Stimulated activated naive B cell treated with anti-CD40 and anti-IgM and Interleukin-4, amounts not matched to agents 10 μg/mL and 1 μg/mL and 100 μg/mL, for 72 hours (primary cell): ENCODE results near the gene SLC12A7.
"Not testable (repeated sequence)": the region's sequence is repeated elsewhere in the genome, so short reads cannot be mapped to it uniquely, and the experiment has no call there.

Experiments
- ATAC-seq, 2 donors: fragments of 150-1000 bp; cut with Tn5 transposase; replicated peaks; 2 replicates each; pipeline ENCODE4 v1.10.0; 2021; ENCODE audit warnings: moderate library complexity in 1 of 2
- DNase-seq: peaks from one replicate; pipeline ENCODE4 v3.0.0; 2021
- H3K27ac Mint-ChIP-seq: one replicate; pipeline ENCODE4 v1.8.0; 2022; ENCODE audit warnings: mild to moderate bottlenecking, mixed read lengths
- H3K27me3 Mint-ChIP-seq, 2 donors: one replicate each; pipeline ENCODE4 v1.8.0; 2022; ENCODE audit warnings: mixed read lengths in 2 of 2
- H3K36me3 Mint-ChIP-seq, 2 donors: one replicate each; pipeline ENCODE4 v1.8.0; 2022; ENCODE audit warnings: mixed read lengths in 2 of 2, mild to moderate bottlenecking in 1 of 2
- H3K4me1 Mint-ChIP-seq, 2 donors: one replicate each; pipeline ENCODE4 v1.8.0; 2022; ENCODE audit warnings: mixed read lengths in 2 of 2, mild to moderate bottlenecking in 1 of 2
- H3K4me3 Mint-ChIP-seq, 2 donors: one replicate each; pipeline ENCODE4 v1.8.0; 2022; ENCODE audit warnings: mild to moderate bottlenecking in 2 of 2, mixed read lengths in 2 of 2, moderate library complexity in 1 of 2
- H3K9me3 Mint-ChIP-seq, 2 donors: one replicate each; pipeline ENCODE4 v1.8.0; 2022; ENCODE audit warnings: mixed read lengths in 2 of 2, mild to moderate bottlenecking in 1 of 2

SLC12A7 gene

DNA sequence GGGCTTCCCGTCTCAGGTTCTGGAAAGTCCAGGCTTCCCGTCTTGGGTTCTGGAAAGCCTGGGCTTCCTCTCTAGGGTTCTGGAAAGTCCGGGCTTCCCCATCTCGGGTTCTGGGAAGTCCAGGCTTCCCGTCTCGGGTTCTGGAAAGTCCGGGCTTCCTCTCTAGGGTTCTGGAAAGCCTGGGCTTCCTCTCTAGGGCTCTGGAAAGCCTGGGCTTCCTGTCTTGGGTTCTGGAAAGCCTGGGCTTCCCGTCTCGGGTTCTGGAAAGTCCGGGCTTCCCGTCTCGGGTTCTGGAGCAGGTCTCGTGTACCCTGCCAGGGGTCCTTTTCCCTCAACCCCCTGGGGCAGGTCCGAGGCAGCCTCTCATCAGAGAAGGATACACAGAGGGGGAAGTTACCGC, 28.8 kb downstream of the SLC12A7 start:
- peaks cover 32 to 44% of the 10 kb centered on the region in 2 donors for H3K36me3 Mint-ChIP-seq
- not testable (repeated sequence) for H3K4me1 Mint-ChIP-seq, ATAC-seq, H3K27ac Mint-ChIP-seq, H3K27me3 Mint-ChIP-seq, DNase-seq, H3K4me3 Mint-ChIP-seq, H3K9me3 Mint-ChIP-seq

DNA sequence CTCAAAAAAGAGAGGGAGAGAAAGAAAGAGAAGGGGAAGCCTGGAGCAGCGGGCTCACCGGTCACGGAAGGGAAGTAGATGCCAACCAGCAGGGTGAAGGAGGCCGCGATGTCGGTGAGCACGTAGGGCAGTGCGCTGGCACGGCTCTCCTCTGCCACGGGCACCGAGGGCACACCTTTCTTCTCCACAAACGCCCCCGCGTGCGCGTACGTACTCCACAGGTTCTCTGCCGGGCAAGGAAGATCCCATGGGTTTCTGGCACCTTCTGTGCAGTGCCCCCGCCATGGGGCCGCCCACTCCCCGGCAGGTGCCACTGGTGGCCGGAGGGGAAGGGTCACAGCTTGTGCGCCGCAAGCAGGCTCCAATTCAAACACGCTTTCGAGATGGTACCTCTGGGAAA, 30.3 kb downstream of the SLC12A7 start:
- Mint-ChIP-seq H3K27ac (peak overlapping the region; percentile 52), H3K36me3 (peaks cover 33 to 42% of the 10 kb centered on the region in 2 donors), H3K4me3 (no peak overlapping the region), H3K9me3 (peaks cover 0 to 2% of the 10 kb centered on the region in 2 donors), H3K4me1 (peaks cover 0 to 1% of the 10 kb centered on the region in 2 donors), H3K27me3 (no peaks in the 10 kb centered on the region)
- DNase-seq (no peak), ATAC-seq (no peak)

DNA sequence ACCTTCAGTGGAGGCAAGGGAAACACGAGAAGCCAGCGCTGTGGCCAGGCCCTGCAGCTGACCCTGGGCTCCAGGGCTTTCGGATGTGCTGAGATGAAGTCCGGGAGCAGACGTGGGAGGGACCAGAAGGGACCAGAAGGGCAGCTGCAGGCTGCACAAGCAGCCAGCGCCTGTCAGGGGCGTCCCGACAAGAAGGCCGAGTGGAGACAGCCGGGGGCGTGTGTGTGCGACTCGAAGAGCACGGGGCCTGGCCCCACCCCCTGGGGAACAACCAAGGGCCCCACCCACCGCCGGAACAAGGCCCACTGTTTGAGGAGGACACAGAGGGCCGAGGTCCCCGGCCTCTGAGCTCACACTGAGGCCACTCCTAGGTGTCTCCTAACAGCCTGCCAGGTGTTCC, 31.4 kb downstream of the SLC12A7 start:
- Mint-ChIP-seq H3K9me3 (peaks cover 0 to 2% of the 10 kb centered on the region in 2 donors), H3K27me3 (no peaks in the 10 kb centered on the region), H3K4me3 (no peak overlapping the region), H3K27ac (peak overlapping the region; percentile 65), H3K4me1 (peaks cover 0 to 1% of the 10 kb centered on the region in 2 donors), H3K36me3 (peaks cover 34 to 43% of the 10 kb centered on the region in 2 donors)
- DNase-seq (no peak), ATAC-seq (no peak)

DNA sequence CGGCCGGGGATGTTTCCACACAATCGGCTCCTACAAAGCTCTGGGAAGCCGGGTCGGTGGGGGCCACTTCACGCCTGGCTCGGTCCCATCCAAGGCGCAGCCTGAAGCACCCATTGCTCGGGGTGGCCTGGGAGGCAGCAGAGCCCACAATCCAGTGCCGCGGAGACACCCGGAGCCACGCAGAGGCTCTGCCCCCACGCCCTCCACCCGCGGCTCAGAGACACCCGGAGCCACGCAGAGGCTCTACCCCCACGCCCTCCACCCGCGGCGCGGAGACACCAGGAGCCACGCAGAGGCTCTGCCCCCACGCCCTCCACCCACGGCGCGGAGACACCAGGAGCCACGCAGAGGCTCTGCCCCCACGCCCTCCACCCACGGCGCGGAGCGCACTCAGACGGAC, 31.9 kb downstream of the SLC12A7 start:
- H3K4me1 Mint-ChIP-seq, result peaks cover 0 to 1% of the 10 kb centered on the region in 2 donors
- H3K9me3 Mint-ChIP-seq, result peaks cover 0 to 2% of the 10 kb centered on the region in 2 donors
- DNase-seq (no peak), ATAC-seq (no peak)
- H3K36me3 Mint-ChIP-seq, result peaks cover 34 to 46% of the 10 kb centered on the region in 2 donors
- H3K27me3 Mint-ChIP-seq, result no peaks in the 10 kb centered on the region
- H3K27ac Mint-ChIP-seq, result no peak overlapping the region
- H3K4me3 Mint-ChIP-seq, result no peak overlapping the region

DNA sequence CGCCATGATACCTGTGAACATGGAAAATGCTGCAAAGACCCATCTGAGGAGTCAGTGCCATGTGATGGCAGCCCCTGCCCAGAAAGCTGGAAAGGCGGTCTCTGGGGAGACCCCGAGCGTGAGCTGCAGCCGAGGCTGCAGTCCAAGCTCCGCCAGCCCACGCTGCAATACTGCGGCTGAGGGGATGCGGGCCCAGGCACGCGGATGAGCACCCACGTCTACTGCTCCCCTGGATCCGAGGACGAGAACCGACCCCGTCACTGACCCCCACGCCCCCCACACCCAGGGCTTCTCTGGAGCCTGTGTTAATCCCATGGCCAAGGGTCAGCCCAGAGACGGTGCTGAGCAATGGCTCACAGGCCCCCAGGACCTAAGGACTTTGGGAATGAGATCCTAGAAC, 32.4 kb downstream of the SLC12A7 start:
- DNase-seq (no peak), ATAC-seq (no peak)
- H3K27ac Mint-ChIP-seq, result no peak overlapping the region
- peaks cover 0 to 2% of the 10 kb centered on the region in 2 donors for H3K9me3 Mint-ChIP-seq
- H3K4me3 Mint-ChIP-seq, result no peak overlapping the region
- peaks cover 30 to 42% of the 10 kb centered on the region in 2 donors for H3K36me3 Mint-ChIP-seq
- H3K4me1 Mint-ChIP-seq, result peaks cover 0 to 1% of the 10 kb centered on the region in 2 donors
- H3K27me3 Mint-ChIP-seq, result no peaks in the 10 kb centered on the region

DNA sequence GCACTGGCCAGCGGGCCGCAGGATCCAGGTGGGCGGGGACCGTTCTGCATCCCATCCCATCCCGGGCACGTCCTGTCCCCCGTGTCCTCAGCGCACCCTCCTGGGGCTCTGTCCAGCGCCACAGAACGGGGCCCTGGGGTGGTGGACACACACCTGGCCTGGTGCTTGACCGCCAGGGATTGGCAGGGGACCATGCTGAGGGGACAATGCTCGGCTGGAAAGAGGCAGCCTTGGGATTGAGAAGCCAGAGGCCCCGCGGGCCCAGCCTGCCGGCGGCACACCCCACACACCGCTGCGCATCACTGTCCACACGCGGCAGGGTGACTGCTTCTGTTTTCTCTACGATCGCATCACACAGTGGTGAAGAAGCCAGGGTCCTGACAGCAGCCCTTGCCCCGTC, 33.0 kb downstream of the SLC12A7 start:
- peaks cover 0 to 2% of the 10 kb centered on the region in 2 donors for H3K9me3 Mint-ChIP-seq
- no peak for DNase-seq
- no peak overlapping the region for H3K27ac Mint-ChIP-seq
- peaks cover 0 to 1% of the 10 kb centered on the region in 2 donors for H3K4me1 Mint-ChIP-seq
- ATAC-seq, result no peak
- H3K27me3 Mint-ChIP-seq, result no peaks in the 10 kb centered on the region
- H3K4me3 Mint-ChIP-seq, result no peak overlapping the region
- peaks cover 30 to 41% of the 10 kb centered on the region in 2 donors for H3K36me3 Mint-ChIP-seq

DNA sequence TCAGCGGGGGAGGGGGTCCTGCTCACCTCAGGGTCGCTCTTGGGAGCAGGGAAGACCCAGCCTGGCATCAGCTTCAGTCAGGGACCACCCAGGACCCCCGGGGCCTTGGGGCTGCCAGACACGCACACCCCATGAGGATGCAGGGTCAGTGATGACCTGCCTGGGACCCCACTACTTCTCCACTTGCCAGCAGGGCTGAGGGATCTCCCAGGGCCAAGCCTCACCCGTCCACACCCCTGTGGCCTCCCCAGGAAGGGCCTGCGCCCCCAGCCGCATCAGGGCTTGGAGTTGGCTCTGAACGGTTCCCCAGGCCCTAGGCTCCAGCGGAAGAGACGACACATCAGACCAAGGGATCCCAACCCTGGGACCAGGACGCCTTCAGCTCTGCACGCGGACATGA, 33.7 kb downstream of the SLC12A7 start:
- no peak for ATAC-seq
- Mint-ChIP-seq H3K9me3 (peaks cover 0 to 2% of the 10 kb centered on the region in 2 donors), H3K4me3 (no peak overlapping the region), H3K27ac (no peak overlapping the region), H3K4me1 (peaks cover 0 to 1% of the 10 kb centered on the region in 2 donors), H3K36me3 (peaks cover 31 to 40% of the 10 kb centered on the region in 2 donors), H3K27me3 (no peaks in the 10 kb centered on the region)
- no peak for DNase-seq

DNA sequence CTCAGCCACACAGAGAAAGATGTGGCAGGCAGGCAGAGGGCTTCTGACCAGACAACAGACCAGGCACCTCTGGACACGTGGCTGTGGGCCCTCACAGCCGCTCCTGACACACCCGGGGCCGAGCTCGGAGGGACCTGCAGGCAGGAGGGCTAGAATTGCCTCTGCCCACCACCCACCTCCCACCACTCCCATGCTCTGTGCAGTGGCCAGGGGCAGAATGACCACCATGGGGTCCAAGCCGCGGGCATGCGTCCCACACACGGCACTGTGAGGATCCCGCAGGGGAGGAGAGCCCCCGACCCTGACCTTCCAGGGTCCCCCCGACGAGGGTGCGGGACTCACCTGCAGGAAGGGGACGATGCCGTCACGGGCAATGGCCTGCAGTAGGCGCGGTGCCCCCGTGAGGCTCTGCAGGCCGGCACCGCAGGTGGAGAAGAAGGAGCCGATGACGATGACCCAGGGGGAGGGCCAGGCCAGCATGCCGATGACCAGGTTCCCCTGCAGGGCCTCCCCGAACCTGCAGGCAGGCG, 34.3 kb downstream of the SLC12A7 start:
- H3K36me3 Mint-ChIP-seq, result peaks cover 30 to 38% of the 10 kb centered on the region in 2 donors
- no peak overlapping the region for H3K27ac Mint-ChIP-seq
- H3K4me1 Mint-ChIP-seq, result peaks cover 0 to 1% of the 10 kb centered on the region in 2 donors
- H3K27me3 Mint-ChIP-seq, result no peaks in the 10 kb centered on the region
- no peak for ATAC-seq
- no peak for DNase-seq
- no peak overlapping the region for H3K4me3 Mint-ChIP-seq
- H3K9me3 Mint-ChIP-seq, result no peaks in the 10 kb centered on the region

DNA sequence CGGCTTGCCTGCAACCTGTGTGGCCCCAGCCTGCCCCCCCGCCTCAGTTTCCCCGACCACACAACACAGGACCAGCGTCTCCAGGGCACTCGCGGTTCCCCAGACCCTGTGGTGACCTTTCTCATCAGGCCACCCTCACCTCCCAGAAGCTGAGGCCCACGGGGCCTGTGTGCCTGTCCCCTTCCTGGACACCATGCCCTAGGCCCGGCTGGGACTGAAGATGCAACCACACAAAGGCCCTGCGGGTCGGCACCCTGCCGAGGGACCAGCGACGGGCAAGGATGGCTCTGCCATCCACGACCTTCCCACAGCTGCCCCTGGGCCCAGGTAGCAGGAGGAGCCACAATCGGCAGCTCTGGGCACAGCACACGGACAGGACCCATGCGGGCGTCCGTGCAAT, 34.8 kb downstream of the SLC12A7 start:
- H3K9me3 Mint-ChIP-seq, result no peaks in the 10 kb centered on the region
- H3K36me3 Mint-ChIP-seq, result peaks cover 30 to 38% of the 10 kb centered on the region in 2 donors
- no peak overlapping the region for H3K4me3 Mint-ChIP-seq
- H3K4me1 Mint-ChIP-seq, result peaks cover 0 to 1% of the 10 kb centered on the region in 2 donors
- no peak overlapping the region for H3K27ac Mint-ChIP-seq
- DNase-seq (no peak), ATAC-seq (no peak)
- H3K27me3 Mint-ChIP-seq, result no peaks in the 10 kb centered on the region

DNA sequence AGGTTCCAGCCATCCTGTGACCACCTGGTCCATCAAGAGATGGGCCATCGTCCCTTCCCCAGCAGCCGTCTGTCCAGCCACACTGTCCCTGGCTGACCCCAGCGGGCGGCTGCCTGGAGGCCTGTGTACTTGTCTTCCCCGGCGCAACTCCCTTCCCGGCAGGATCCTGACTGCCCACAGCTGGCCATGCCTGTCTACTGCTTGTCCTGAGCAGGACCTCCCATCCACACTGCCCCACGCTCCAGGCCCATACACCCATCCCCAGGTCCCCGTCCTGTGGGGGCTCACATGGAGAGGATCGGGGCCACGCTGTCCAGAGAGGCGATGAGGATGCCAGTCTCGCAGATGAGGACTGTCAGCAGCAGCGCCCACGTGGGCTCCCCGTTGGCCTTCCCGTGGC, 35.5 kb downstream of the SLC12A7 start:
- H3K4me1 Mint-ChIP-seq, result peaks cover 0 to 1% of the 10 kb centered on the region in 2 donors
- H3K27ac Mint-ChIP-seq, result no peak overlapping the region
- H3K27me3 Mint-ChIP-seq, result no peaks in the 10 kb centered on the region
- DNase-seq (no peak), ATAC-seq (no peak)
- H3K36me3 Mint-ChIP-seq, result peaks cover 27 to 34% of the 10 kb centered on the region in 2 donors
- no peak overlapping the region for H3K4me3 Mint-ChIP-seq
- no peaks in the 10 kb centered on the region for H3K9me3 Mint-ChIP-seq

DNA sequence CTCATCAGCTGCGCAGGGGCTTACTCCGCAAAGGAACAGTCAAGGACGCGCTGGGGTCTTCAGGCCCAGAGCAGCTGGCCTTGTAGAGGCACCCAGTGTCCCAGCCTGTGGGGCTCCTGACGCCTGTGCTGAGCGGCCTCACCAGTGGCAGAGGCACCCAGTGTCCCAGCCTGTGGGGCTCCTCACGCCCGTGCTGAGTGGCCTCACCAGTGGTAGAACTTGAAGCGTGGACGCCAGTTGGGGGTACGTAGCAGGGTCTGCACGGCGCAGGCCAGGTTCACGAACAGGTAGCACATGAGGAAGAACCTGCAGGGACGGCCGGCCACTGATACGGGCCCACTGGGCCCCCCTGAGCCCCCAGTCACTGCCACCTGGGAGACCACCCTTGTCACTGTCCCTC, 35.9 kb downstream of the SLC12A7 start:
- no peaks in the 10 kb centered on the region for H3K9me3 Mint-ChIP-seq
- ATAC-seq, result no peak

DNA sequence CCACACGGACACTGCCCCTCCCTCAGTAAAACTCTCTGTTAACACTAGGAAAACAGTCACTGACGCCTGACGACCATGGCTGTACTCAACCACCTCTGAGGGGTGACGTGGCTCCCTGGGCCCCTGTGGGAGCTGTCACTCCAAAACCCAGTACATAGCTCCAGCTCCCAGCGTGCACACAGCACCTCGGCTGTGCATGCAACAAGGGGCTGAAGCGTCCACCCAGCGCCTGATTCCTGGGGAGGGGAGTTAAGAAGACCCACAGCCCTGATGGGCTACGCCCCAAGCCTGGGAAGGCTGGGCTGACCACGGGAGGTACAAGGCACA, 36.3 kb downstream of the SLC12A7 start:
- DNase-seq (no peak), ATAC-seq (no peak)
- Mint-ChIP-seq H3K9me3 (no peaks in the 10 kb centered on the region), H3K4me1 (no peaks in the 10 kb centered on the region), H3K4me3 (no peak overlapping the region), H3K27me3 (no peaks in the 10 kb centered on the region), H3K27ac (no peak overlapping the region), H3K36me3 (peaks cover 19 to 27% of the 10 kb centered on the region in 2 donors)

More for the DNA sequence above, 35.9 kb downstream of the SLC12A7 start:
- DNase-seq, result no peak
- no peaks in the 10 kb centered on the region for H3K27me3 Mint-ChIP-seq
- no peaks in the 10 kb centered on the region for H3K4me1 Mint-ChIP-seq
- H3K4me3 Mint-ChIP-seq, result no peak overlapping the region
- H3K27ac Mint-ChIP-seq, result no peak overlapping the region
- peaks cover 23 to 29% of the 10 kb centered on the region in 2 donors for H3K36me3 Mint-ChIP-seq

DNA sequence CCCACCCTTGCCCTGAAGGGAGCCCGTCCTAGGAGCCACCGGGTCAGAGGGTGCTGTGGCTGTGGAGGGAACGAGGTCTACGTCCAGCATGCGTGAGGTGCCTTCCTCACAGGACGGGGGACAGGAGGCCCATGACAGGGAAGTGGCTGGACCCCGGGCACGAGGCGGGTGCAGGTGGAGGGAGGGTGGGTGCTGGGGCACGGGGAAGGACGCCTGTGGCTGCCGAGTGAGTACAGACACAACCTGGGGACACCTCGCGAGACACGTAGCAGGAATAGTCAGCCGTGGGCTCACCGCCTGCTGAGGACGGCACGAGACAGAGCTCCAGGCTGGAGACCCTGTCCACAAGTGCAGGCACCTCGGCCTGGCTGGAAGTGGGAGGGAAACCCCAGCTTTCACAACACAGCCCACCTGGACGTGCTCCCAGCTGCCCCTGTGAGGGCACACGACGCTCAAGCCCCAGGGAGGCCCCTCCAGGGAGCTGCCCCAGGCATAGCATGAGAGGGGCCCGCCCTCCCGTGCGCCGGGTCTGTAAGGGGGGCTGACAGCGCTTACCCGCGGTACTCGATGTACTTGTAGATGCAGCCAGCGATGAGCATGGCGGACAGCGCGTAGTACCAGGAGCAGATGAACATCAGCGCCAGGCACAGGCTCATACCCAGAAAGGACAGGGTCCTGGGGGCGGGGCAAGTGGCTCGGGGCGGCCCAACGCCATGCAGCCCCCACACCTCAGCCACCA, 36.9 kb downstream of the SLC12A7 start:
- no peaks in the 10 kb centered on the region for H3K27me3 Mint-ChIP-seq
- H3K4me3 Mint-ChIP-seq, result no peak overlapping the region
- ATAC-seq (no peak), DNase-seq (no peak)
- H3K27ac Mint-ChIP-seq, result no peak overlapping the region
- no peaks in the 10 kb centered on the region for H3K9me3 Mint-ChIP-seq
- peaks cover 19 to 27% of the 10 kb centered on the region in 2 donors for H3K36me3 Mint-ChIP-seq
- H3K4me1 Mint-ChIP-seq, result no peaks in the 10 kb centered on the region

DNA sequence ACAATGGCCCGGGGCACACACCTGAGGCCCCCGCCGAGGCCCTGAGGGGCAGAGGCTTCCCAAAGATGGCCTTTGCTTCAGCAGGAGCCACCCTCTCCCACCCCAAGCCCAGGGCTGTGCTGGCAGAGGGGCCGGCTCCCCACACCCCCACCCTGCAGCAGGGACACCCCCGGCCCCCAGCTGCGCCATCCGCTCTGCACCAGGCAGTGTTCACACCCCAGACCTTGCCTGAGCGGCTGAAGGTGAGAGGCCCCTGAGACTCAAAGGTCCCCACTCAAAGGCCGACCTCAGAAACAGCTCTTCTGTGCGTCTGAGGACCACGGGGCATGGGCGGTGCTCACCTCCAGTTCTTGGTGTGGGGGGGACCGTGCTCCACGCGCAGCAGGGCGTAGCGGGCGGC, 37.6 kb downstream of the SLC12A7 start:
- ATAC-seq (no peak), DNase-seq (no peak)
- no peak overlapping the region for H3K27ac Mint-ChIP-seq
- H3K9me3 Mint-ChIP-seq, result no peaks in the 10 kb centered on the region
- no peak overlapping the region for H3K4me3 Mint-ChIP-seq
- no peaks in the 10 kb centered on the region for H3K27me3 Mint-ChIP-seq
- peaks cover 18 to 27% of the 10 kb centered on the region in 2 donors for H3K36me3 Mint-ChIP-seq
- no peaks in the 10 kb centered on the region for H3K4me1 Mint-ChIP-seq
